GM12878 (cell line): ENCODE data around the gene ZNF222. TPM values are rescaled to one million over a fixed set of nuclear protein-coding genes. Genes with fewer than 3 reads are reported as not detected.

Experiments used
- ATF2 ChIP-seq: IDR thresholded peaks from 2 replicates; pipeline ENCODE4 v1.6.1; 2012; ENCODE audit warnings: low read length, inconsistent platforms
- BCL11A ChIP-seq: IDR thresholded peaks from 2 replicates; pipeline ENCODE4 v1.6.1; 2011; ENCODE audit warnings: low read depth, low read length
- BHLHE40 ChIP-seq, 2 experiments: fragments of 450-650 bp in 1 of 2; IDR thresholded peaks; 2 replicates each; pipeline ENCODE4 v1.6.1; 2011 to 2017; ENCODE audit warnings: low read depth in 2 of 2, borderline replicate concordance in 1 of 2, improper control_type of control experiment in 1 of 2, low read length in 1 of 2, mild to moderate bottlenecking in 1 of 2
- CHD4 ChIP-seq: fragments of 200-600 bp; sonication (generic); IDR thresholded peaks from 2 replicates; pipeline ENCODE4 v1.6.1; 2016; ENCODE audit warnings: mild to moderate bottlenecking
- EED ChIP-seq: sonication (generic); IDR thresholded peaks from 2 replicates; pipeline ENCODE4 v1.6.1; 2016; ENCODE audit warnings: antibody characterized with exemption, low read depth
- HSF1 ChIP-seq: fragments of 150-350 bp; IDR thresholded peaks from 2 replicates; pipeline ENCODE4 v1.6.1; 2014; ENCODE audit warnings: mild to moderate bottlenecking, low read depth, low read length
- NBN ChIP-seq: fragments of 450-650 bp; IDR thresholded peaks from 2 replicates; pipeline ENCODE4 v1.6.1; 2016
- NFXL1 ChIP-seq: fragments of 450-650 bp; IDR thresholded peaks from 2 replicates; pipeline ENCODE4 v1.6.1; 2017; ENCODE audit warnings: antibody characterized with exemption, mild to moderate bottlenecking, borderline replicate concordance
- NFYB ChIP-seq: IDR thresholded peaks from 2 replicates; pipeline ENCODE4 v1.6.1; 2011; ENCODE audit warnings: low read depth, mild to moderate bottlenecking, low read length, improper control_type of control experiment, moderate library complexity; ENCODE audit not compliant: insufficient read depth
- RELB ChIP-seq: fragments of 450-650 bp; IDR thresholded peaks from 2 replicates; pipeline ENCODE4 v1.6.1; 2017; ENCODE audit warnings: low read depth, mild to moderate bottlenecking, moderate library complexity
- RUNX3 ChIP-seq: IDR thresholded peaks from 2 replicates; pipeline ENCODE4 v1.6.1; 2012; ENCODE audit warnings: low read length, inconsistent platforms
- TCF7 ChIP-seq: IDR thresholded peaks from 2 replicates; pipeline ENCODE4 v1.6.1; 2014; ENCODE audit warnings: antibody characterized with exemption, borderline replicate concordance
- USF2 ChIP-seq: IDR thresholded peaks from 2 replicates; pipeline ENCODE4 v1.6.1; 2011; ENCODE audit warnings: low read depth, low read length, improper control_type of control experiment, borderline replicate concordance
- YBX1 ChIP-seq: fragments of 450-650 bp; IDR thresholded peaks from 2 replicates; pipeline ENCODE4 v1.6.1; 2016; ENCODE audit warnings: antibody characterized with exemption
- ZBTB11 ChIP-seq: fragments of 450-650 bp; formaldehyde crosslinking; IDR thresholded peaks from 2 replicates; pipeline ENCODE4 v1.5.0; 2022; ENCODE audit warnings: mild to moderate bottlenecking, missing genetic modification characterization
- polyA plus RNA-seq, 11 experiments: library from polyadenylated mRNA; depleted of rRNA in 4 of 11; unstranded in 6 of 11; stranded (reverse) in 5 of 11; fragments of >200 nt; fragmentation: Nextera tagmentation in 4 of 11; fragmentation: Illumina TruSeq in 1 of 11; extraction: Ambion mirVana in 4 of 11; extraction: Trizol in 1 of 11; gene quantifications; 1 replicate in 1 of 11; 2 replicates in 10 of 11; pipeline versions ENCODE4 v1.2.1 to v1.2.3, GENCODE V29; 2011 to 2016; ENCODE audit warnings: inconsistent platforms in 2 of 11, missing spikeins in 2 of 11, low read depth in 1 of 11
- total RNA-seq, 4 experiments: library from RNA; depleted of rRNA in 3 of 4; stranded (reverse); fragments of >200 nt in 3 of 4; fragmentation: Illumina TruSeq in 1 of 4; extraction: Trizol in 1 of 4; gene quantifications; 2 replicates each; pipeline versions ENCODE4 v1.2.1 to v1.2.3, GENCODE V29; 2013 to 2021

The ZNF222 gene
- total and polyA plus RNA-seq, 10 of the 15 experiments (the other 5 are each of a cell fraction or from before 2014, with no cell fraction given), result 2.3 to 5.9 (median 4.2) TPM

GRCh38 chr19:44002566-44003460 is 22.4 kb upstream of the ZNF222 start, which contains the start of gene ZNF230 (continued):
- no peak for TF ChIP-seq HSF1
- TF ChIP-seq RELB, result 0 out of 2 replicates have a peak, but pooled peaks have one; percentile 47
- peak; percentile 95 for TF ChIP-seq RUNX3
- no peak for TF ChIP-seq USF2
- peak; percentile 76 for TF ChIP-seq NBN
- no peak for TF ChIP-seq BCL11A
- no peak for TF ChIP-seq ZBTB11 (CRISPR knock-in tag)
- TF ChIP-seq ATF2, result no peak
- no peak for TF ChIP-seq YBX1
- TF ChIP-seq EED, result peak; percentile 55
- no peak for TF ChIP-seq NFYB
- peak; percentile 57 to 65 for TF ChIP-seq BHLHE40 (IDR thresholded peaks at IDR 0.05; ENCODE audit: borderline replicate concordance in 1 of 2, low read depth in 2 of 2, low read length in 1 of 2)
- TF ChIP-seq NFXL1, result no peak
- TF ChIP-seq TCF7, result no peak
- TF ChIP-seq CHD4, result no peak
